OCI-LY3 (cell line): Measurements from ENCODE around the gene DNAJA2.

Source experiments
- EZH2phosphoT487 ChIP-seq: fragments of 200-600 bp; shearing (Covaris generic); IDR thresholded peaks from 2 replicates; pipeline ENCODE4 v1.6.1; 2018; ENCODE audit warnings: antibody characterized with exemption, mixed run types, low read depth
- TF ChIP-seq, protein P1 (sequence below): fragments of 200-600, 300-600 bp; sonication (generic); IDR thresholded peaks from 2 replicates; pipeline ENCODE4 v1.5.1; 2014; ENCODE audit warnings: antibody characterized with exemption, low read length, low read depth

DNA sequence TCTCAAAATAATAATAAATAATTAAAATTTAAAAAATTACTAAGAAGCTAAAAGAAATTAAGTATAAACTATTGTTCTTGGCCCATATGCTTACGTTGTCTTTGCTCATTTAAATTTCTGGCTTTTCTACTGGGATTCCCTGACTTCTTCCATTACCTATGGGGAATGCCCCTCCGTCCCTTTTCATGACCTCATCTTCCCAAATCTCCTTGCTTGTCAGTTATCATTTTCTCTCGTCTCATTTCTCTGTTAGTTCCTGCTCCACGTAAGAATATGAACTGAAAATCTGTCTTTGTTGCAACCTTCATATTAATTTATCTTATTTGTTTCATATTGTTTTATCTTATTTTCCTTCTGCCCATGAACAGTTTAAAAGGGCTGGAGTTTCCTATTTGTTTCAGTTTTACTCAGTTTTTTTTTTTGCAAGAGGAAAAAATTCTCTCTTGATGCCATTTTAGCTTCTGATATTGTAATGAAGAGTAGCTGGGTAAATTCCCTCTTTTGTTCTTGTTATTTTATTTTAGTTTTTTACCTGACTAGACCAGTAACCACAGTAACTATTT, 2.5 kb upstream of the DNAJA2 start:
- TF ChIP-seq, protein P1, sequence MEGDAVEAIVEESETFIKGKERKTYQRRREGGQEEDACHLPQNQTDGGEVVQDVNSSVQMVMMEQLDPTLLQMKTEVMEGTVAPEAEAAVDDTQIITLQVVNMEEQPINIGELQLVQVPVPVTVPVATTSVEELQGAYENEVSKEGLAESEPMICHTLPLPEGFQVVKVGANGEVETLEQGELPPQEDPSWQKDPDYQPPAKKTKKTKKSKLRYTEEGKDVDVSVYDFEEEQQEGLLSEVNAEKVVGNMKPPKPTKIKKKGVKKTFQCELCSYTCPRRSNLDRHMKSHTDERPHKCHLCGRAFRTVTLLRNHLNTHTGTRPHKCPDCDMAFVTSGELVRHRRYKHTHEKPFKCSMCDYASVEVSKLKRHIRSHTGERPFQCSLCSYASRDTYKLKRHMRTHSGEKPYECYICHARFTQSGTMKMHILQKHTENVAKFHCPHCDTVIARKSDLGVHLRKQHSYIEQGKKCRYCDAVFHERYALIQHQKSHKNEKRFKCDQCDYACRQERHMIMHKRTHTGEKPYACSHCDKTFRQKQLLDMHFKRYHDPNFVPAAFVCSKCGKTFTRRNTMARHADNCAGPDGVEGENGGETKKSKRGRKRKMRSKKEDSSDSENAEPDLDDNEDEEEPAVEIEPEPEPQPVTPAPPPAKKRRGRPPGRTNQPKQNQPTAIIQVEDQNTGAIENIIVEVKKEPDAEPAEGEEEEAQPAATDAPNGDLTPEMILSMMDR: no peak
- no peak for TF ChIP-seq EZH2phosphoT487
